Vagina (tissue), 2 donors: ENCODE results near the gene SERPING1.

Experiments used
- POLR2A ChIP-seq, 2 donors: fragments of 450-650 bp; IDR thresholded peaks; one replicate each; pipeline ENCODE4 v1.6.1; 2017; ENCODE audit warnings: antibody characterized with exemption in 2 of 2, mild to moderate bottlenecking in 2 of 2, moderate library complexity in 2 of 2
- POLR2AphosphoS5 ChIP-seq, 2 donors: sonication (generic); formaldehyde crosslinking; IDR thresholded peaks; one replicate each; pipeline ENCODE4 v1.9.0; 2017; ENCODE audit warnings: antibody characterized with exemption in 2 of 2, mild to moderate bottlenecking in 2 of 2, low read depth in 1 of 2; ENCODE audit not compliant: insufficient read depth in 1 of 2
- TF ChIP-seq, protein P1 (sequence below), 3 experiments: fragments of 450-650 bp in 2 of 3; fragments of 200-600 bp in 1 of 3; sonication (generic) in 1 of 3; IDR thresholded peaks; one replicate each; pipeline ENCODE4 v1.5.1; 2017 to 2019; ENCODE audit warnings: antibody characterized with exemption in 3 of 3, mild to moderate bottlenecking in 2 of 3, moderate library complexity in 2 of 3

DNA sequence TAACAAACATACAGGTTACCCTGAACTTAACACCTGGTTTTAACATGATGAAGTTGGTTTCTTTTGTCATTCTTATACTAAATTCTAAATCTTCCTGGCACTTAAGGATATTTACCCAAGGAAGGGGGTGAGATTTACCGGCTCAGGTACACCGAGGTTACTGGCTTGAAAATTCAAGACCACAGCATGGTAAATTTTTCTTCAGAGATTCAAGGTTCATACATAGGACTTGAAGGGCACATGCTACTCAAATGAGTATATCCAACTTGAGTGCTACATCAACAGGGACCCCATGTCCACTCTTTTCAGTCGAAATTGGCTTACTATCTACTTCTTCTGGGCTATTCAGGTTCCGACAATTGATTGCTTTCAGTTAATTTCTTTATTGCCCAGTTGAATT, 12.7 kb downstream of the SERPING1 start:
- no peak for TF ChIP-seq POLR2AphosphoS5 (IDR thresholded peaks at IDR 0.05; ENCODE audit: insufficient read depth in 1 of 2, low read depth in 1 of 2)
- no peak for TF ChIP-seq POLR2A (IDR thresholded peaks at IDR 0.05)
- TF ChIP-seq, protein P1, sequence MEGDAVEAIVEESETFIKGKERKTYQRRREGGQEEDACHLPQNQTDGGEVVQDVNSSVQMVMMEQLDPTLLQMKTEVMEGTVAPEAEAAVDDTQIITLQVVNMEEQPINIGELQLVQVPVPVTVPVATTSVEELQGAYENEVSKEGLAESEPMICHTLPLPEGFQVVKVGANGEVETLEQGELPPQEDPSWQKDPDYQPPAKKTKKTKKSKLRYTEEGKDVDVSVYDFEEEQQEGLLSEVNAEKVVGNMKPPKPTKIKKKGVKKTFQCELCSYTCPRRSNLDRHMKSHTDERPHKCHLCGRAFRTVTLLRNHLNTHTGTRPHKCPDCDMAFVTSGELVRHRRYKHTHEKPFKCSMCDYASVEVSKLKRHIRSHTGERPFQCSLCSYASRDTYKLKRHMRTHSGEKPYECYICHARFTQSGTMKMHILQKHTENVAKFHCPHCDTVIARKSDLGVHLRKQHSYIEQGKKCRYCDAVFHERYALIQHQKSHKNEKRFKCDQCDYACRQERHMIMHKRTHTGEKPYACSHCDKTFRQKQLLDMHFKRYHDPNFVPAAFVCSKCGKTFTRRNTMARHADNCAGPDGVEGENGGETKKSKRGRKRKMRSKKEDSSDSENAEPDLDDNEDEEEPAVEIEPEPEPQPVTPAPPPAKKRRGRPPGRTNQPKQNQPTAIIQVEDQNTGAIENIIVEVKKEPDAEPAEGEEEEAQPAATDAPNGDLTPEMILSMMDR (IDR thresholded peaks at IDR 0.05) = no peak
